Brain microvascular endothelial cell (primary cell): ENCODE data around the gene LRMDA.
A peak's percentile ranks its signal among the peaks of the same experiment; 100 is the strongest.

Source experiments
- DNase-seq: peaks from one replicate; pipeline ENCODE4 v3.0.0-alpha.2; 2020
- H3K27ac ChIP-seq: fragments of 250-450 bp; sonication (Bioruptor Pico); 2 replicates; pipeline ENCODE4 v1.5.1; 2020; ENCODE audit warnings: mild to moderate bottlenecking, moderate library complexity
- H3K27me3 ChIP-seq: fragments of 250-450 bp; sonication (Bioruptor Pico); replicated peaks from 2 replicates; pipeline ENCODE4 v1.5.1; 2020; ENCODE audit warnings: mild to moderate bottlenecking
- H3K36me3 ChIP-seq: fragments of 250-450 bp; sonication (Bioruptor Pico); replicated peaks from 2 replicates; pipeline ENCODE4 v1.5.1; 2020; ENCODE audit warnings: mild to moderate bottlenecking
- H3K4me3 ChIP-seq: 2 replicates; pipeline ENCODE4 v1.5.1; 2011; ENCODE audit warnings: low read depth, mild to moderate bottlenecking, control low read depth, low read length, moderate library complexity
- in situ Hi-C: cut with HindIII; loops from 2 replicates; pipeline ENCODE4 v1.10.0; 2017; ENCODE audit warnings: low sequenced_read_pairs, low pct_ligation_motif_present
- TF ChIP-seq, protein P1 (sequence below): IDR thresholded peaks from 2 replicates; pipeline ENCODE4 v1.5.1; 2011; ENCODE audit warnings: low read depth, mild to moderate bottlenecking, moderate library complexity, low read length, control low read depth, inconsistent platforms; ENCODE audit errors: missing control alignments

The LRMDA gene

DNA sequence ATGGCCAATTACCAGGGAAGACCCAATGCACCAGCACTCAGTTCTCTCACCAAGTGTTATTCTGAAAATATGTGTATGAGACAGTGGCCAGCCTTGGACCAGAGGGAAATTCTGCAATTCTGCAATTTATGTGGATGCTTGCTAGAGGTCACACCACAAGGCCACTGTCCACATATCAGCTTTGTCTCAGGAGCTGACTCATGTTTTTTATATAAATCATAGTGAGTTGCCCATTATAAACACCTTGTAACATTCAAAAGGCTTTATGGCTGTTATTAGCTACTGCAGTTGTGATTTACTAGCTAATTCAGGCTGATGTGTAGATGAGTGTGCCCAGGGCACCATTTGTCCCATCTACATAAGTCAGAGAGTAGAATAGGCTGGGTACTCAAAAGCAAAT lies 649.0 kb downstream of the LRMDA start:
- peak; percentile 74 for DNase-seq
- H3K4me3 ChIP-seq = no peak overlapping the region
- TF ChIP-seq, protein P1, sequence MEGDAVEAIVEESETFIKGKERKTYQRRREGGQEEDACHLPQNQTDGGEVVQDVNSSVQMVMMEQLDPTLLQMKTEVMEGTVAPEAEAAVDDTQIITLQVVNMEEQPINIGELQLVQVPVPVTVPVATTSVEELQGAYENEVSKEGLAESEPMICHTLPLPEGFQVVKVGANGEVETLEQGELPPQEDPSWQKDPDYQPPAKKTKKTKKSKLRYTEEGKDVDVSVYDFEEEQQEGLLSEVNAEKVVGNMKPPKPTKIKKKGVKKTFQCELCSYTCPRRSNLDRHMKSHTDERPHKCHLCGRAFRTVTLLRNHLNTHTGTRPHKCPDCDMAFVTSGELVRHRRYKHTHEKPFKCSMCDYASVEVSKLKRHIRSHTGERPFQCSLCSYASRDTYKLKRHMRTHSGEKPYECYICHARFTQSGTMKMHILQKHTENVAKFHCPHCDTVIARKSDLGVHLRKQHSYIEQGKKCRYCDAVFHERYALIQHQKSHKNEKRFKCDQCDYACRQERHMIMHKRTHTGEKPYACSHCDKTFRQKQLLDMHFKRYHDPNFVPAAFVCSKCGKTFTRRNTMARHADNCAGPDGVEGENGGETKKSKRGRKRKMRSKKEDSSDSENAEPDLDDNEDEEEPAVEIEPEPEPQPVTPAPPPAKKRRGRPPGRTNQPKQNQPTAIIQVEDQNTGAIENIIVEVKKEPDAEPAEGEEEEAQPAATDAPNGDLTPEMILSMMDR = no peak
- no peaks in the 10 kb centered on the region for H3K36me3 ChIP-seq
- H3K27ac ChIP-seq = no peak overlapping the region
- in situ Hi-C loops = no loop called here
- no peaks in the 10 kb centered on the region for H3K27me3 ChIP-seq

DNA sequence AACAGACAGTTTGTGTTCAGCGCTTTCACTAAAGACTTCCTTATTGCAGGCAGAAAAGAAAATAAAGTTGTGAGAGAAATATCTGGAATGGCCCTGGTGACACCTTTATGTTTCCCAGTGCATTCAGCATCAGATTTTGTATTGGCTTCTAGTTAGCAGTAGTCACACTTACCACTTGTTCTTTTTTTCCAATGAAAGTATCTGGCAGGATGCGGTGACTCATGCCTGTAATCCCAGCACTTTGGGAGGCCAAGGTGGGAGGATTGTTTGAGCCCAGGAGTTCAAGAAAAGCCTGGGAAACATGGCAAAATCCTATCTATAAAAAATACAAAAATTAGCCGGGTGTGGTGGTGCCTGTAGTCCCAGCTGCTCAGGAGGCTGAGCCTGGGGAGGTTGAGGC lies 649.6 kb downstream of the LRMDA start:
- TF ChIP-seq, protein P1 = no peak
- Histone ChIP-seq H3K27ac (no peak overlapping the region), H3K36me3 (no peaks in the 10 kb centered on the region), H3K4me3 (no peak overlapping the region), H3K27me3 (no peaks in the 10 kb centered on the region)
- in situ Hi-C loops = no loop called here
- peak; percentile 29 for DNase-seq

DNA sequence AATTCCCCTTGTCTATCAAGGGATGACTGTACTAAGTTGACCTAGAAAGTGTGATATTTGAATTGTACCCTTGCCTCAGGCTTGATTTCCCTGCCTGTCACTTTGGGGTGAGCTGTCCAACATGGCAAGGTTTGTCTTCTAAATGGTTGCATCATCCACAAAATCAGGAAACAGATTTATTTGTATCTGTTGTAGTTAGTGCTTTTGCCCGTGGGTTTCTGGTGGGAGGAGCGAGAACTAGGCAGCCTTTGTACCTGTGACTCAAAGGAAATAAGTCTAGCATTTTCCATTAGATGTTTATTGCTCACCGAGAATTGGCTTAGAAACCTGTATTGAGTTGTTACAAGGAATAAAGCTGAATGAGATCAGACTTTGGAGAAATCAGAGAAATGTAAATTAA lies 650.8 kb downstream of the LRMDA start:
- no peaks in the 10 kb centered on the region for H3K36me3 ChIP-seq
- DNase-seq = no peak
- TF ChIP-seq, protein P1 = no peak
- H3K27me3 ChIP-seq = no peaks in the 10 kb centered on the region
- no peak overlapping the region for H3K27ac ChIP-seq
- in situ Hi-C loops = no loop called here
- H3K4me3 ChIP-seq = no peak overlapping the region

DNA sequence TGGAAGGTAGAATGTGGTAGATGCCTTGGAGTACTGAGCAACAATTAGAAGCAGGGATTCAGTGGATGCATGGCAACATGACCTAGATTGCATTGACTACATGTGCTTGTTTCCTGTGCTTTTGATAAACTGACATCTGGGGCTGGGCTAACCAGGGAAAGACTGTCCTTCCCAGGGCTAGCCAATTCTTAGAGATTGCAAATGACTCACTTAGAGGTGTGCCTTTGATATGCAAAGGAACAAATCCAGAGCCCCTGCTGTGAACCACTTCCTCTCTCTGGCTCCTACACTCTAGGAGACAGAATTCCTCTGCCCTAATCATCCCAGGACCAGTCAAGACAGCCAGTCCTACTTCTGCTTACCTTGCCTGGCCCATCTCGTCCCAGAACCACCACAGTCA lies 651.5 kb downstream of the LRMDA start:
- no peaks in the 10 kb centered on the region for H3K27me3 ChIP-seq
- DNase-seq = peak; percentile 79
- H3K27ac ChIP-seq = no peak overlapping the region
- TF ChIP-seq, protein P1 = no peak
- no peaks in the 10 kb centered on the region for H3K36me3 ChIP-seq
- in situ Hi-C loops = no loop called here
- H3K4me3 ChIP-seq = no peak overlapping the region

DNA sequence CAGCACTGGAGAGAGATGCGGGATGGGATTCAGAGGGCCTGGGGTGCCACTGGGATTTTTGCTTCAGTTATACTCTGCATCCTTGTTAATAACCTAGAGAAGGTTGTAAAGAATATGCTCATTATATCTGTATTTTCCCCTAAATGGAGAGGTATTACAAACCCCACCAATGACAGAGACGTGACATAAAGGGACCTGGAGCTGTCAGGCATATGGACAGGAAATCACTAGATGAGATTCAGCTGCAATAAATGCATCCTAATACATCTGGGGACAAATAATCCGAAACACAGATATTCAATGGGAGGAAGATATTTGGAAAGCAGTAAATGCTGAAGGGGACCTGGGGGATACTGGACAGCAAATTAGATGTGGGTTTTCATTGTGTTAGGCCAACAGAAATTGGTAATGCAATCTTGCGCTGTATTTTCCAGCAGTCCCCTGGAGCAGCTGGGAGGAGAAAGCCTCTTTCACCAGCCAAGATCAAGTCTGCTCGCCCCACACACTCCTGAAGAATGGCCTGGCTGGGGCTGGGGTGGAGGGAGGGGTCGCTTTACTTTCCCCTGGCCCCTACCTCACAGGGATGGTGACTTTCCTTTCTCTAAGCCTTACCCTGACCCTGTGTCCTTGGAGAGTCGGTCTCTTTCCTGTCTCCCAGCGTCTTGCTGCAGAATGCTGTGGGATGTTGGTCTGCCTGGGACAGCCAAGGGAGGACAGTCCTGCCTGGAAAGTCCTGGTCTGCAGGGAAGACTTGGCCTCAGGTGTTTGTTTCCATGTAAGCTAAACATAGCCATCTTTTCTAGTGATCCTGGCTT lies 653.8 kb downstream of the LRMDA start:
- no peaks in the 10 kb centered on the region for H3K36me3 ChIP-seq
- in situ Hi-C loops = no loop called here

More for the DNA sequence above, 653.8 kb downstream of the LRMDA start:
- no peak overlapping the region for H3K4me3 ChIP-seq
- H3K27me3 ChIP-seq = no peaks in the 10 kb centered on the region
- TF ChIP-seq, protein P1 = no peak
- no peak for DNase-seq
- H3K27ac ChIP-seq = no peak overlapping the region
